GM15510 (cell line): Measurements from ENCODE around the gene CUL1.

ENCODE experiments used
- POLR2A ChIP-seq: IDR thresholded peaks from 3 replicates; pipeline ENCODE4 v1.6.1; 2011; ENCODE audit warnings: borderline replicate concordance; ENCODE audit not compliant: insufficient read length; ENCODE audit errors: extremely low read depth

CUL1 gene

GRCh38 chr7:148722340-148723165, 23.9 kb downstream of the CUL1 start:
- no peak for TF ChIP-seq POLR2A

GRCh38 chr7:148723166-148723559, 24.5 kb downstream of the CUL1 start:
- TF ChIP-seq POLR2A: no peak

- TF ChIP-seq POLR2A: no peak
Observed at GRCh38 chr7:148723846-148724245, 25.1 kb downstream of the CUL1 start.

- no peak for TF ChIP-seq POLR2A
Observed at GRCh38 chr7:148726385-148726784, 27.7 kb downstream of the CUL1 start.

- no peak for TF ChIP-seq POLR2A
Observed at GRCh38 chr7:148727501-148728278, 29.0 kb downstream of the CUL1 start.

GRCh38 chr7:148729984-148730733, 31.5 kb downstream of the CUL1 start:
- no peak for TF ChIP-seq POLR2A

- no peak for TF ChIP-seq POLR2A
Observed at GRCh38 chr7:148732862-148733261, 34.2 kb downstream of the CUL1 start.

- no peak for TF ChIP-seq POLR2A
Observed at GRCh38 chr7:148733496-148733895, 34.8 kb downstream of the CUL1 start.

GRCh38 chr7:148735141-148735540, 36.4 kb downstream of the CUL1 start:
- TF ChIP-seq POLR2A: no peak

GRCh38 chr7:148735967-148736366, 37.3 kb downstream of the CUL1 start:
- TF ChIP-seq POLR2A: no peak

GRCh38 chr7:148738737-148739535, 40.2 kb downstream of the CUL1 start:
- TF ChIP-seq POLR2A: no peak

- no peak for TF ChIP-seq POLR2A
Observed at GRCh38 chr7:148746135-148746534, 47.4 kb downstream of the CUL1 start.

GRCh38 chr7:148747274-148747673, 48.6 kb downstream of the CUL1 start:
- no peak for TF ChIP-seq POLR2A
